GM12878 (cell line): ENCODE data around the gene CYREN.

Experiments used
- BCLAF1 ChIP-seq: fragments of 450-650 bp; IDR thresholded peaks from 2 replicates; pipeline ENCODE4 v1.6.1; 2017; ENCODE audit warnings: antibody characterized with exemption, mild to moderate bottlenecking, moderate library complexity
- SUZ12 ChIP-seq: fragments of 200-600 bp; sonication (generic); IDR thresholded peaks from one replicate; pipeline ENCODE4 v1.6.1; 2018; ENCODE audit warnings: antibody characterized with exemption, mild to moderate bottlenecking; ENCODE audit not compliant: unreplicated experiment
- TF ChIP-seq, protein P1 (sequence below), 3 experiments: IDR thresholded peaks in 2 of 3; conservative IDR thresholded peaks in 1 of 3; 2 replicates each; pipeline ENCODE4 v1.5.1; 2011; ENCODE audit warnings: low read depth in 3 of 3, low read length in 3 of 3, mild to moderate bottlenecking in 3 of 3, control low read depth in 2 of 3, moderate library complexity in 2 of 3, inconsistent platforms in 1 of 3, mixed read lengths in 1 of 3; ENCODE audit not compliant: control insufficient read depth in 2 of 3, insufficient read depth in 1 of 3; ENCODE audit errors: extremely low read depth in 1 of 3

DNA sequence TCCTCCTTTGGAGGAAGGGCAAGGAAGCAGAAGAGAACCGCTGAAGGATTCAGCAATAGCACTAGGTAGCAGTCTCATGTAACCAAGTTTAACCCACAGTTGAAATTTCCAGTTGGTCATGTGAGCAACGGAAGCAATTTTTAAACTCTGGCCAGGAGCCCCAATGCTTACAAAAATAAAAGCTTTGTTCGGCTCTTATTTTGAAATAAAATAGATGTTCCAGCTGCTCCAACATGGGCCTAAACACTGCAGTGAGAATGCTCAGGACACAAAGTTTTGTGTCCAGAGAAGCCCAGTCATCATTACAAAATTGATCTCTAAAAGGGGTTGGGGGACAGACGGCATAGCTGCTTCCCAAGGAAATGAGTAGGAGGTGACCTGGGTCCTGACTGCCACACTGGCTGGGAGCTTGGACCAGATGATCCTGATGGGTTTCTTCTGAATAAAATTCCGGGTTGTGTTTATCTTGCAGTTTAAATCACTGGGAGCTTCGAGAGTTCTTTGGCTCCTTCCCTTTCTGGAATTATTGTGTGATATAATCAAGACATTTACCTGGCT, 23.1 kb downstream of the CYREN start:
- no peak for TF ChIP-seq SUZ12
- TF ChIP-seq, protein P1, sequence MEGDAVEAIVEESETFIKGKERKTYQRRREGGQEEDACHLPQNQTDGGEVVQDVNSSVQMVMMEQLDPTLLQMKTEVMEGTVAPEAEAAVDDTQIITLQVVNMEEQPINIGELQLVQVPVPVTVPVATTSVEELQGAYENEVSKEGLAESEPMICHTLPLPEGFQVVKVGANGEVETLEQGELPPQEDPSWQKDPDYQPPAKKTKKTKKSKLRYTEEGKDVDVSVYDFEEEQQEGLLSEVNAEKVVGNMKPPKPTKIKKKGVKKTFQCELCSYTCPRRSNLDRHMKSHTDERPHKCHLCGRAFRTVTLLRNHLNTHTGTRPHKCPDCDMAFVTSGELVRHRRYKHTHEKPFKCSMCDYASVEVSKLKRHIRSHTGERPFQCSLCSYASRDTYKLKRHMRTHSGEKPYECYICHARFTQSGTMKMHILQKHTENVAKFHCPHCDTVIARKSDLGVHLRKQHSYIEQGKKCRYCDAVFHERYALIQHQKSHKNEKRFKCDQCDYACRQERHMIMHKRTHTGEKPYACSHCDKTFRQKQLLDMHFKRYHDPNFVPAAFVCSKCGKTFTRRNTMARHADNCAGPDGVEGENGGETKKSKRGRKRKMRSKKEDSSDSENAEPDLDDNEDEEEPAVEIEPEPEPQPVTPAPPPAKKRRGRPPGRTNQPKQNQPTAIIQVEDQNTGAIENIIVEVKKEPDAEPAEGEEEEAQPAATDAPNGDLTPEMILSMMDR (IDR thresholded peaks at IDR 0.05 in 2 of 3, conservative IDR thresholded peaks at IDR 0.05 in 1 of 3; ENCODE audit: control insufficient read depth in 2 of 3, extremely low read depth in 1 of 3, insufficient read depth in 1 of 3, low read depth in 3 of 3, low read length in 3 of 3): no peak
- TF ChIP-seq BCLAF1: no peak
